Breast epithelium (tissue), 4 donors: ENCODE data around the gene KMT5C. TPM values are rescaled to one million over a fixed set of nuclear protein-coding genes. Genes with fewer than 3 reads are reported as not detected.

ENCODE experiments used
- DNase-seq, 2 donors: peaks; one replicate each; pipeline ENCODE4 v3.0.0-alpha.2; 2019; ENCODE audit warnings: low spot score in 2 of 2
- H3K27ac ChIP-seq, 2 donors: fragments of 200-600 bp; sonication (generic) in 1 of 2; one replicate each; pipeline ENCODE4 v1.5.1; 2016 to 2019; ENCODE audit warnings: mild to moderate bottlenecking in 1 of 2
- H3K27me3 ChIP-seq, 2 donors: fragments of 200-600 bp; sonication (generic) in 1 of 2; one replicate each; pipeline versions ENCODE4 v1.5.1 to v1.6.0; 2017 to 2019; ENCODE audit warnings: control low read depth in 1 of 2, mild to moderate bottlenecking in 1 of 2
- H3K36me3 ChIP-seq: fragments of 200-600 bp; one replicate; pipeline ENCODE4 v1.5.1; 2019
- H3K4me1 ChIP-seq, 2 donors: fragments of 200-600 bp; sonication (generic); one replicate each; pipeline ENCODE4 v1.5.1; 2016 to 2019; ENCODE audit warnings: control low read depth in 1 of 2
- H3K4me3 ChIP-seq, 3 donors: fragments of 200-600 bp; sonication (generic); 1 replicate in 2 of 3; 2 replicates in 1 of 3; pipeline ENCODE4 v1.5.1; 2016 to 2019; ENCODE audit warnings: mild to moderate bottlenecking in 3 of 3, moderate library complexity in 2 of 3
- H3K9me3 ChIP-seq, 2 donors: fragments of 200-600 bp; sonication (generic) in 1 of 2; one replicate each; pipeline ENCODE4 v1.5.1; 2016 to 2019; ENCODE audit warnings: control low read depth in 1 of 2
- POLR2A ChIP-seq: fragments of 450-650 bp; IDR thresholded peaks from one replicate; pipeline ENCODE4 v1.6.1; 2016; ENCODE audit warnings: antibody characterized with exemption, mild to moderate bottlenecking, moderate library complexity
- POLR2AphosphoS5 ChIP-seq, 3 donors: sonication (generic); formaldehyde crosslinking; IDR thresholded peaks; one replicate each; pipeline ENCODE4 v1.6.1; 2017; ENCODE audit warnings: antibody characterized with exemption in 3 of 3
- intact Hi-C: fragments of 100-400 bp; cut with DNase I; formaldehyde crosslinking; loops from one replicate; pipeline ENCODE4 v1.15.1; 2023; ENCODE audit warnings: low total_unique reads
- total RNA-seq, 3 donors: library from RNA; depleted of rRNA; stranded (reverse); fragments of >200 nt; gene quantifications; one replicate each; pipeline ENCODE4 v1.1.0, GENCODE V29; 2016
- TF ChIP-seq, protein P1 (sequence below), 3 donors: fragments of 450-650 bp; IDR thresholded peaks; one replicate each; pipeline ENCODE4 v1.5.1; 2016 to 2017; ENCODE audit warnings: antibody characterized with exemption in 3 of 3, mild to moderate bottlenecking in 3 of 3, moderate library complexity in 3 of 3

The KMT5C gene
- total RNA-seq, 3 donors from 2014 or later = 6.1 to 20.8 (median 18.4) TPM

DNA sequence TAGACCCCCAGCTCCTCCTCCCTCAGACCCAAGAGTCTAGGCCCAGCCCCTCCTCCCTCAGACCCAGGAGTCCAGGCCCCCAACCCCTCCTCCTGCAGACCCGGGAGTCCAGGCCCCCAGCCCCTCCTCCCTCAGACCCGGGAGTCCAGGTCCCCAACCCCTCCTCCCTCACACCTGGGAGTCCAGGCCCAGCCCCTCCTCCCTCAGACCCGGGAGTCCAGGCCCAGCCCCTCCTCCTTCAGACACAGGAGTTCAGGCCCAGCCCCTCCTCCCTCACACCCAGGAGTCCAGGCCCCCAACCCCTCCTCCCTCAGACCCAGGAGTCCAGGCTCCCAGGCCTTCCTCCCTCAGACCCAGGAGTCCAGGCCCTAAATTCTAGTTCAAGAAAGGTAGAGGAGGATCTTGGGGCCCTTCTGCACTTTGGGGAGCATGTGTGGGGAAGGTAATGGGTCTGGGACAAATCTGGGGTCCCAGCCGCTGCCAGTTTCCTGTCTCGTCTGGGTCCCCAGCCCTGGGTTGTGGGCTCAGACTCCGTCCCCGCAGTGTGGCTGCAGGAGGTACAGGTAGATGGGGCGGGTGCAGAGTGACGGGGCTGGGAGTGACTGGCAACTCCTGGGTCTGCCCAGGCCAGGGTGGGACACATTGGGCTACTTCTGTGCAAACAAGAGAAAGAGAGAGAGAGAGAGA, 33.8 kb downstream of the KMT5C start:
- DNase-seq = no peak
- no peaks in the 10 kb centered on the region for H3K9me3 ChIP-seq
- no peak overlapping the region for H3K4me3 ChIP-seq
- H3K27me3 ChIP-seq = peaks cover 12 to 56% of the 10 kb centered on the region in 2 donors
- H3K27ac ChIP-seq = no peak overlapping the region
- intact Hi-C loops = no loop called here
- TF ChIP-seq, protein P1, sequence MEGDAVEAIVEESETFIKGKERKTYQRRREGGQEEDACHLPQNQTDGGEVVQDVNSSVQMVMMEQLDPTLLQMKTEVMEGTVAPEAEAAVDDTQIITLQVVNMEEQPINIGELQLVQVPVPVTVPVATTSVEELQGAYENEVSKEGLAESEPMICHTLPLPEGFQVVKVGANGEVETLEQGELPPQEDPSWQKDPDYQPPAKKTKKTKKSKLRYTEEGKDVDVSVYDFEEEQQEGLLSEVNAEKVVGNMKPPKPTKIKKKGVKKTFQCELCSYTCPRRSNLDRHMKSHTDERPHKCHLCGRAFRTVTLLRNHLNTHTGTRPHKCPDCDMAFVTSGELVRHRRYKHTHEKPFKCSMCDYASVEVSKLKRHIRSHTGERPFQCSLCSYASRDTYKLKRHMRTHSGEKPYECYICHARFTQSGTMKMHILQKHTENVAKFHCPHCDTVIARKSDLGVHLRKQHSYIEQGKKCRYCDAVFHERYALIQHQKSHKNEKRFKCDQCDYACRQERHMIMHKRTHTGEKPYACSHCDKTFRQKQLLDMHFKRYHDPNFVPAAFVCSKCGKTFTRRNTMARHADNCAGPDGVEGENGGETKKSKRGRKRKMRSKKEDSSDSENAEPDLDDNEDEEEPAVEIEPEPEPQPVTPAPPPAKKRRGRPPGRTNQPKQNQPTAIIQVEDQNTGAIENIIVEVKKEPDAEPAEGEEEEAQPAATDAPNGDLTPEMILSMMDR (IDR thresholded peaks at IDR 0.05) = no peak
- H3K36me3 ChIP-seq = no peaks in the 10 kb centered on the region
- H3K4me1 ChIP-seq = peaks cover 4 to 6% of the 10 kb centered on the region in 2 donors

DNA sequence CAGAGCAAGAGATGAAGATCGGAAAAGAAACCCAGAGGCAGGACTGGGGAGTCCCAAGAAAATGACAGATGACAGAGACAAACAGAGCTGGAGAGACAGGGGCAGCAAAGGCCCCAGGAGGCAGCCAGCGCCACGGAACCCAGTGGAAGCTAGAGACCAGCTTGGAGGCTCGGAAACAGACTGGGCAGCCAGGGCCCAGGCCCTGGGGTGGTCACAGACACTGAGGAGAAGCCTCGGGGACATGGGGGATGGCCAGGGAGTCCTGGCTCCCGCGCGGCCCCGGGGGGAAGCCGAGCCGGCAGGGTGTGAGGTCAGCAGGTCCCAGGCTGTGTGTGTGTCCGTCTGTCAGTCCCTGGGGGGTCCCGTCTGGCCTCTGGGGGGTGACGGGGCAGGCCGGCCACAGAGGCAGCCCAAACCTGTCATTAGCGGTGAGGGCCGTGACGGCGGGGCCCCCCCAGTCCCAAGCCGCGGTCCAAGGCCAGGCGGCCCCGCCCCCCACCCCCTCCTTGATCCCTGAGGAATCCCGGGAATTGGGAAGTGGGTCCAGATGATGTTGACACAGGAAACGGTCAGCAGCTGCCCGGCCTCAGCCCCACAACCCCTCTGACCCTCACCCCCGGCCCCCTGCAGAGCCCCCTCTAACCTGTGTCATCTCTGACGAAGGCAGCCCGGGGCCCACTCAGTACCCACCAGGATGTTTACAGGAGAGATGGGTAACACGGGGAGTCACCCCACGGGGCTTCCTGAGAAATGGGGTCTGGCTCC, 34.5 kb downstream of the KMT5C start:
- no peaks in the 10 kb centered on the region for H3K9me3 ChIP-seq
- H3K4me1 ChIP-seq = peaks cover under 1 to 6% of the 10 kb centered on the region in 2 donors
- intact Hi-C loops = no loop called here
- H3K27ac ChIP-seq = peak overlapping the region in 1 of 2 donors; percentile 4
- no peak for DNase-seq
- peaks cover 7 to 49% of the 10 kb centered on the region in 2 donors for H3K27me3 ChIP-seq
- no peaks in the 10 kb centered on the region for H3K36me3 ChIP-seq
- H3K4me3 ChIP-seq = peak overlapping the region in 1 of 3 donors; percentile 50
- TF ChIP-seq POLR2A (no peak), POLR2AphosphoS5 (IDR thresholded peaks at IDR 0.05) (no peak)
- TF ChIP-seq, protein P1 (IDR thresholded peaks at IDR 0.05) = no peak

DNA sequence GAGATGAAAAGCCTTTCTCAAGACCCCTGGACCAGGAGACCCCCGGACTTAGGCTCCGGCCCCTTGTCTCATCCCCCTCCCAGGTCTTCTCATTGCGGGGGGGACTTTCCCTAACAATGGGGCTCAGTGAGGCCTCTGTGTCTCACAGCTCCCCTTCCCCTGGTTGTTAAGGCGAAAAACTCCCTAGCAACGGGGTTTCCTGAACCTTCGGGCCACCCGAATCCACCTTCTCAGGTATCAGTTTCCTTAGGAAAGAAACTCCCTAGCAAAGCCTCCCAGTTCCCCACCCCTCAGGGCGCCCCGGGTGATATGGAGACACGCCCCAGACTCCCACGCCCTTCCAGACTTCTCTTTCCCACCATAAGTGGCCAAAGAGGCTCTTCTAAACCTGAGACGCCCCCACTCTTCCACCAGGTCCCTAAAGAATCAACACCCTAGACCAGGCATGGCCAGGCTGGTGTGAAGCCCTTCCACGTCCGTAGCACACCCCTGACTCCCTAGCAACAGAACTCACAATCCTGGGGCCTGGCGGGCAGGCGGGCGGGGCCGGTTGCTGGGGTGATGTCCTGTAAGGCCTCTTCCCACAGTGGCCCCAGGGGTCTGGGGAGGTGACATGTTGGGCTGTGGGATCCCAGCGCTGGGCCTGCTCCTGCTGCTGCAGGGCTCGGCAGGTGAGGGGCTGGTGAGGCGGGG, 36.7 kb downstream of the KMT5C start, which contains the start of gene TMEM190:
Gene TMEM190 (plus strand): TSS at position 586 of the 693 bp plus-strand sequence. CDS start 28 bp downstream, at position 614.
- no peaks in the 10 kb centered on the region for H3K36me3 ChIP-seq
- H3K9me3 ChIP-seq = no peaks in the 10 kb centered on the region
- H3K4me3 ChIP-seq = no peak within 1 kb of the TSS
- H3K27me3 ChIP-seq = peaks cover 0 to 29% of the 10 kb centered on the region in 2 donors
- intact Hi-C loops = no loop called here
- TF ChIP-seq POLR2A (no peak), POLR2AphosphoS5 (IDR thresholded peaks at IDR 0.05) (no peak)
- TF ChIP-seq, protein P1 (IDR thresholded peaks at IDR 0.05) = no peak
- H3K27ac ChIP-seq = no peak within 1 kb of the TSS
- H3K4me1 ChIP-seq = no peaks in the 10 kb centered on the region
- DNase-seq = no peak

DNA sequence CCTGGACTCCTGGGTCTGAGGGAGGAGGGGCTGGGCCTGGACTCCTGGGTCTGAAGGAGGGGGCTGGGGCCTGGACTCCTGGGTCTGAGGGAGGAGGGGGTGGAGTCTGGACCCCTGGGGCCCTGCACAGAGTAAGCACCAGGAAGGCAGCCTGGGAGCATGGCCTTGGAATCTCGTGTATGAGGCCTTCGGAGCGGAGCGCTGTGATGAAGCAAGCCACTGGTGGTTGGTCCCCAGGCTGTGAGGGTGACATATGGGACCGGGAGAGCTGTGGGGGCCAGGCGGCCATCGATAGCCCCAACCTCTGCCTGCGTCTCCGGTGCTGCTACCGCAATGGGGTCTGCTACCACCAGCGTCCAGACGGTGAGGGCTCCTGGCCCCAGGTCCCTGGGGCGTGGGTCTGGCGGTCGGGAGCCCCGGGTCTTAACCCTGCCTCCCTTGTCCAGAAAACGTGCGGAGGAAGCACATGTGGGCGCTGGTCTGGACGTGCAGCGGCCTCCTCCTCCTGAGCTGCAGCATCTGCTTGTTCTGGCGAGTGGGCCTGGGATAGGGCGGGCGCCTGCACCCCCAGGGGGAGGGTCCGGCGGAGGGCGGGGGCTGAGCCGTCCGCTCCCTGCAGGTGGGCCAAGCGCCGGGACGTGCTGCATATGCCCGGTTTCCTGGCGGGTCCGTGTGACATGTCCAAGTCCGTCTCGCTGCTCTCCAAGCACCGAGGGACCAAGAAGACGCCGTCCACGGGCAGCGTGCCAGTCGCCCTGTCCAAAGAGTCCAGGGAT, 37.9 kb downstream of the KMT5C start:
- Histone ChIP-seq H3K27ac (no peak overlapping the region), H3K36me3 (no peaks in the 10 kb centered on the region), H3K27me3 (peaks cover 0 to 17% of the 10 kb centered on the region in 2 donors), H3K9me3 (no peaks in the 10 kb centered on the region), H3K4me3 (no peak overlapping the region), H3K4me1 (no peaks in the 10 kb centered on the region)
- intact Hi-C loops = no loop called here
- TF ChIP-seq POLR2AphosphoS5 (IDR thresholded peaks at IDR 0.05) (no peak), POLR2A (no peak)
- TF ChIP-seq, protein P1 (IDR thresholded peaks at IDR 0.05) = no peak
- no peak for DNase-seq
